ENCODE results near the gene STIM1.

The STIM1 gene

DNA sequence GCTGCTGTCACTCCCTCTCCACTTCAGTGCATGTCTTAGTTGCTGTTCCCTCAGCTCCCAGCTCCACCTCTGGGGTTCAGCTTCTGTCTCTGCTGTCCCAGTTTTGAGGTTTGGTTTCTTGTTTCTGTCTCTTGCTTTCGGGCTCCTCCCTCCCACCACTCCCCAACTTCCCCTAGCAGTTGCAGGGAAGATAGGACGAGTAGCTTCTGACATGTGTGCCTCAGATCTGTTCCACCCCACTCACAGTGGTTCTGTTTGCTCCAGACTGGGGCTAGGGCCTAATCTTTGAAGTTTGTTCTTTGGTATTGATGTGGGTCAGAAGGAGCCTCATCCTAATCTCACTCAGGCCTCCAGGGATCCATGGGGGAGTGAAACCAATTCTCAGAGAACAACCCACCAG lies 236.6 kb downstream of the STIM1 start:
- peaks cover 8% of the 10 kb centered on the region for H3K4me1 ChIP-seq (ENCODE audit: control insufficient read depth, insufficient read depth, low read length)
- no peak overlapping the region for H3K9ac ChIP-seq (ENCODE audit: low read length)
- no peak overlapping the region for H3K27ac ChIP-seq (ENCODE audit: low read depth, low read length)
- H3K27me3 ChIP-seq (ENCODE audit: control insufficient read depth, insufficient read depth, low read length), result no peaks in the 10 kb centered on the region
- H3K36me3 ChIP-seq (ENCODE audit: control insufficient read depth, insufficient read depth, low read length), result peaks cover 5% of the 10 kb centered on the region
- H3K4me3 ChIP-seq (ENCODE audit: low read length), result no peak overlapping the region

DNA sequence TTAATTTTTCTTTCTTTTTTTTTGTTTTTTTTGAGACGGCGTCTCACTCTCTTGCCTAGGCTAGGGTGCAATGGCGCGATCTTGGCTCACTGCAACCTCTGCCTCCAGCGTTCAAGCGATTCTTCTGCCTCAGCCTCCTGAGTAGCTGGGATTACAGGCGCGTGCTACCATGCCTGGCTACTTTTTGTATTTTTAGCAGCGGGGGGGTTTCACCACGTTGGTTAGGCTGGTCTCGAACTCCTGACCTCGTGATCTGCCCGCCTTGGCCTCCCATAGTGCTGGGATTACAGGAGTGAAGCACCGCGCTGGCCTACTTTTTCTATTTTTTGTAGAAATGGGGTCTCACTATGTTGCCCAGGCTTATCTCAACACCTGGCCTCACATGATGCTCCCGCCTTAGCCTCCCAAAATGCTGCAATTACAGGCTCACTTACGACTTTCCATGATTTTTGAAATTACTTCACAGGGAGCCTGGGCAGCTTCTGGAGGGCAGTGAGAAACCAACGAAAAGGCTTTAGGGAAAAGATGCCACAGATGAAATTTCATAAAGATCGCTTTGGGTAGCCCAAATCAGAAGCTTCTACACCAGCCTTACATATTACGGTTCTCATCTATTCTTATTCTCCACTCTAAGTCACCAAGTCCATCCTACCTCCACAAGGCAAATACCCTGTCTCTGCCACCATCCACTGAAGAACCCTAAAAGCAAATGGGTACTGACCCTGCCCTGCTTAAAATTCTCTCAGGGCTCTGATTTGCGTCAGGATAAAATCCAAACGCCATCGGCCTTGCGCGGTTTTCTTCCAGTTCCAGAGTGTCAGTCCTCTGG lies 238.3 kb downstream of the STIM1 start:
- H3K4me1 ChIP-seq (ENCODE audit: control insufficient read depth, insufficient read depth, low read length), result peaks cover 8% of the 10 kb centered on the region
- H3K9ac ChIP-seq (ENCODE audit: low read length), result peak overlapping the region; percentile 66
- no peaks in the 10 kb centered on the region for H3K27me3 ChIP-seq (ENCODE audit: control insufficient read depth, insufficient read depth, low read length)
- H3K27ac ChIP-seq (ENCODE audit: low read depth, low read length), result peak overlapping the region; percentile 86
- peak overlapping the region; percentile 85 for H3K4me3 ChIP-seq (ENCODE audit: low read length)
- H3K36me3 ChIP-seq (ENCODE audit: control insufficient read depth, insufficient read depth, low read length), result peaks cover 2% of the 10 kb centered on the region

DNA sequence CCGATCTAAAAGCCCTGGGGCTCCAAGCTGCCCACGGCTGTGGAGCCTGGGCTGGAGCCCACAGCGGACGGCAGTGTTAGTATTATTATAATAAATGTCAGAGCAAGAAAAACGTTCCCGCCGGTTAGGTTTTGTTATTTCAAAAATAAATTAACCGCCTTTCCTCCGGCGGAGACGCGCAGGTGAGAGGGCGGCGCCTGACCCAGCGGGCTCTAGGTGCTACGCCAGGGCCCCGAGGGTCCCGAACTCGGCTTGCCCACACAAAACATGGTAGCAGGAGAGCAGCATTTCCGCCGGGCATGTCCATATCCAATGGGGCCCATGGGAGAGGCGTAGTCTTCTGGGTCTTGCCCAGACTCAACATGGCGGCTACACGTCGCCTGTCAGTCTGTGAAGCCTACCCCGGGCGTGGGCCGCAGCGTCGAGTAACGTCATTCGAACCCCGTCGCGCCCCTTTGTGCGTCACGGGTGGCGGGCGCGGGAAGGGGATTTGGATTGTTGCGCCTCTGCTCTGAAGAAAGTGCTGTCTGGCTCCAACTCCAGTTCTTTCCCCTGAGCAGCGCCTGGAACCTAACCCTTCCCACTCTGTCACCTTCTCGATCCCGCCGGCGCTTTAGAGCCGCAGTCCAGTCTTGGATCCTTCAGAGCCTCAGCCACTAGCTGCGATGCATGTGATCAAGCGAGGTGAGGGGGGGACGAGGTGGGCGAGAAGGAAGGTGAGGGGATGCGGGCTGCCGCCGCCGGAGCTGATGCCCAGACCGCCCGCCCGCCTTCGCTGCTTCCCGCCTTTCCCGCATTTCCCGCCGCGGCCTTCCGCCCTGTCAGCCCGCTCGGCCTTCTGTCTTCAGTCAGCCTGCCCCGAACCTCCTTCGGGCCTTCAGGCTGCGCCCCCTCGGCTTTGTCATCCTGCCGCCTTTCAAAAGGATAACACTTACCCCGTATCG lies 239.2 kb downstream of the STIM1 start, which contains the start of gene RRM1:
TSS of gene RRM1 (plus strand) at position 452 of the 944 bp plus-strand sequence. CDS start at position 666, 214 bp downstream.
- Histone ChIP-seq H3K36me3 (ENCODE audit: control insufficient read depth, insufficient read depth, low read length) (peaks cover 2% of the 10 kb centered on the region), H3K27ac (ENCODE audit: low read depth, low read length) (peak within 1 kb of the TSS; percentile 86), H3K9ac (ENCODE audit: low read length) (peak within 1 kb of the TSS; percentile 66), H3K4me1 (ENCODE audit: control insufficient read depth, insufficient read depth, low read length) (peaks cover 8% of the 10 kb centered on the region), H3K27me3 (ENCODE audit: control insufficient read depth, insufficient read depth, low read length) (no peaks in the 10 kb centered on the region), H3K4me3 (ENCODE audit: low read length) (peak within 1 kb of the TSS; percentile 85)

DNA sequence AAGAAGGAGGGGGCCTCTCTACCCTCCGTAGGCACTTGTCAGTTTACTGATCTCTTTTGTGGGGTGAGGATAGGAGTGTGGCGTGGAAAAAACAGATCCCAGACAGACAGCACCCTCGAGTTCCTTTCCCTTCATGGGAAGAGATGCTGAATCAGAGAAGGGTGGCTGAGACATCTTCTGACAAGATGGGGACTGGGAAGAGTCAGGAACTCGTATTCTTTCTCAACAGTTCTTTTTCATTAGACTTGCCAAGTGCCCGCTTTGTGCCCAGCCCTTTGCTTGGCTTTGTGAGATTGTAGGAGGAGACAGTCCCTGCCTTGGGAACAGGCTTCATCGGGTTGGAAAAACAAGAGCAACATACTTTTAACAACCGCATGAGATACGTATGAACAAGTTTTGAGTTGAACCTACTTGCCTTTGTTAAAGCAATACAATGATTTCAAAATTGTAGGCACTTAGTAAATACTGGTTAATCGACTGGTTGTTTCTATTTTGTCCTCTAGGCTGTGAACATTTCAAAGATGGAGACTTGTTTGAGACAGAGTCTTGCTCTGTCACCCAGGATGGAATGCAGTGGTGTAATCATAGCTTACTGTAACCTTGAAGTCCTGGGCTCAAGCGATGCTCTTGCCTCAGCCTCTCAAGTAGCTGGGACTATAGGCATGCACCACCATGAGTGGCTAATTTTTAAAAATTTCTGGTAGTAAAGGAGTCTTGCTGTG lies 240.2 kb downstream of the STIM1 start:
- Histone ChIP-seq H3K9ac (ENCODE audit: low read length) (peak overlapping the region; percentile 66), H3K4me3 (ENCODE audit: low read length) (peak overlapping the region; percentile 85)

DNA sequence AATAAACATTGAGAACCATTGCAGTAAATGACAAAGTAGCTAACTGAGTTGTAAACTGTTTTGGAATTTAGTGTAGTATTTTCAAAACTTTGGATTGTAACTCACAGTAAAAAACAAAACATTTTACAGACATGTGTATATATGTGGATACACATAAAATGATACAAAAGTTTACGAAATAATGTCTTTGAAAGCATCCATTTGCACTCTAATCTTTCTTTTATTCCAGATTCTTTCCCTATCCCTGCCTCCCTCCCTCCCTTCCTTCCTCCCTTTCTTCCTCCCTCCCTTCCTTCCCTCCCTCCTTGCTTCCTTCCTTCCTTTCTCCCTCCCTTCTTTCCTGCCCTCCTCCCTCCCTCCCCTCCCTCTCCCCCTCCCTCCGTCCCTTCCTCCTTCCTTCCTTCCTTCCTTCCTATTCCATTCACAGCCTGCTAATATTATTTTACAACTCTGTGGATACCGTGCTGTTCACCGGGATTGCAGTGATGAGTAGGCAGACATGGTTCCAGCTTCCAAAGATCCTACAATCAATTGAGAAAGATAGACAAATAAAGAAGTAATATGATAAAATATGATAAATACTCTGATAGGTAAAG lies 242.7 kb downstream of the STIM1 start:
- H3K36me3 ChIP-seq (ENCODE audit: control insufficient read depth, insufficient read depth, low read length), result no peaks in the 10 kb centered on the region
- peaks cover 8% of the 10 kb centered on the region for H3K4me1 ChIP-seq (ENCODE audit: control insufficient read depth, insufficient read depth, low read length)
- no peak overlapping the region for H3K9ac ChIP-seq (ENCODE audit: low read length)
- no peak overlapping the region for H3K27ac ChIP-seq (ENCODE audit: low read depth, low read length)
- no peak overlapping the region for H3K4me3 ChIP-seq (ENCODE audit: low read length)
- H3K27me3 ChIP-seq (ENCODE audit: control insufficient read depth, insufficient read depth, low read length), result no peaks in the 10 kb centered on the region

More for the DNA sequence above, 240.2 kb downstream of the STIM1 start:
- no peaks in the 10 kb centered on the region for H3K27me3 ChIP-seq (ENCODE audit: control insufficient read depth, insufficient read depth, low read length)
- H3K27ac ChIP-seq (ENCODE audit: low read depth, low read length), result peak overlapping the region; percentile 86
- H3K36me3 ChIP-seq (ENCODE audit: control insufficient read depth, insufficient read depth, low read length), result peaks cover 2% of the 10 kb centered on the region
- H3K4me1 ChIP-seq (ENCODE audit: control insufficient read depth, insufficient read depth, low read length), result peaks cover 8% of the 10 kb centered on the region

DNA sequence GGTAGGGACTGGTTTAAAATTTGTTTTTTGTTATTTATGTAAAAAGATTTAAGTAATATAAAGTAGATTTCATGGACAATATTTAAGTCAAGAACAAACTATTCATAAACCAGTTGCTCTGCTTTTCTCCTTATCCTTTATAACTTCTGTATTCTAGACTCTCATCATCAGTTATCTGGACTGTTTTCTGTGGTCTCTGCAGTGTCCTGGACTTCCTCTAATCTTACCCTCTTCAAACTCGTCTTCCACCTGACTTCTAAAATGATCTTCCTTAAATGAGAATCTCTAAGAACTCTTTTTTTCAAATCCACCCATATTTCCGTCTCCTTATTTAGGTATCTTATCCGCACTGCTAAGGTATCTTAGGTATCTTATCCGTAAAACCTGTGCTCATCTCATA lies 247.2 kb downstream of the STIM1 start:
- Histone ChIP-seq H3K4me1 (ENCODE audit: control insufficient read depth, insufficient read depth, low read length) (no peaks in the 10 kb centered on the region), H3K4me3 (ENCODE audit: low read length) (no peak overlapping the region), H3K9ac (ENCODE audit: low read length) (no peak overlapping the region), H3K27ac (ENCODE audit: low read depth, low read length) (no peak overlapping the region), H3K36me3 (ENCODE audit: control insufficient read depth, insufficient read depth, low read length) (no peaks in the 10 kb centered on the region), H3K27me3 (ENCODE audit: control insufficient read depth, insufficient read depth, low read length) (no peaks in the 10 kb centered on the region)

DNA sequence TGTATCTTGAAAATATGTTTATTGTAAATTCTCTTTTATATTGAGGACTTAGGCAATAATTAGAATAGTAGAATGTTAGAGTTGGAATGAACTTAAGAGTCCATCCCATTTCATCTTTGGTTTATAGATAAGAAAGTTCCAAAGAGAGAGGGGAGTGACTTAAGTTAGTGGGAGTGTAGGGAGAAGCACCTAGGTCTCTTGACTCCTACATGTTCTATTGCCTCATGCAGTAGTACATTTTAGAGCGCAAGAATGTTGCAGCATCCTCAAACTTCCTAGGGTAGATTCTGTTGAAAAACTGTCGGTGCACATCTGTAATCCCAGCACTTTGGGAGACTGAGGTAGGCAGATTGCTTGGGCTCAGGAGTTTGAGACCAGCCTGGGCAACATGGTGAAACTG lies 247.8 kb downstream of the STIM1 start:
- H3K4me1 ChIP-seq (ENCODE audit: control insufficient read depth, insufficient read depth, low read length), result no peaks in the 10 kb centered on the region
- no peaks in the 10 kb centered on the region for H3K36me3 ChIP-seq (ENCODE audit: control insufficient read depth, insufficient read depth, low read length)
- H3K27me3 ChIP-seq (ENCODE audit: control insufficient read depth, insufficient read depth, low read length), result no peaks in the 10 kb centered on the region
- H3K27ac ChIP-seq (ENCODE audit: low read depth, low read length), result no peak overlapping the region
- no peak overlapping the region for H3K9ac ChIP-seq (ENCODE audit: low read length)
- no peak overlapping the region for H3K4me3 ChIP-seq (ENCODE audit: low read length)

DNA sequence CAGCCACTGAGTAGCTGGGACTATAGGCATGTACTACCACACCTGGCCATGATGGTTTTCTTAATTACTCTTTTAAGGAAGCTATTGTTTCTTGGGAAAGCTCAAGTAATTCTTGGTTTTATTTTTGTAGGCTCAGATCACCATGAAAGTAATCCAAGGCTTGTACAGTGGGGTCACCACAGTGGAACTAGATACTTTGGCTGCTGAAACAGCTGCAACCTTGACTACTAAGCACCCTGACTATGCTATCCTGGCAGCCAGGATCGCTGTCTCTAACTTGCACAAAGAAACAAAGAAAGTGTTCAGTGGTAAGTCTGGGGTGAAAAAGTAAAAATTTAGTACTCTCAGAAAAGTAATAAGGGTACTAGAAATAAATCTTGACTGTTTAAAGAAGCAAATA lies 250.5 kb downstream of the STIM1 start:
- Histone ChIP-seq H3K27me3 (ENCODE audit: control insufficient read depth, insufficient read depth, low read length) (no peaks in the 10 kb centered on the region), H3K4me3 (ENCODE audit: low read length) (no peak overlapping the region), H3K9ac (ENCODE audit: low read length) (no peak overlapping the region), H3K4me1 (ENCODE audit: control insufficient read depth, insufficient read depth, low read length) (no peaks in the 10 kb centered on the region), H3K27ac (ENCODE audit: low read depth, low read length) (no peak overlapping the region), H3K36me3 (ENCODE audit: control insufficient read depth, insufficient read depth, low read length) (no peaks in the 10 kb centered on the region)

DNA sequence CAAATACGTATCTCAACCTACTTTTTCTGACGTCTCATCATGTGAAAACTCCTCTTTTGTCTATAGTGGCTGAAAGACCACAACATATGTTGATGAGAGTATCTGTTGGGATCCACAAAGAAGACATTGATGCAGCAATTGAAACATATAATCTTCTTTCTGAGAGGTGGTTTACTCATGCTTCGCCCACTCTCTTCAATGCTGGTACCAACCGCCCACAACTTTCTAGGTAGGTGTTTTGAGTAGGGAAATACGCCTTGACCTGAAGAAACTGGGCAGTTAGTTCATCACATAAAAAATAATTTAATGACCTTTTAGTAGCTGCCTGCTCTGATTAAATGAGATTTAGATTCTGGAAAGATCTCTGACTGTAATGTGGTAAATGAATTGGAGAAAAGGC lies 256.4 kb downstream of the STIM1 start:
- H3K4me1 ChIP-seq (ENCODE audit: control insufficient read depth, insufficient read depth, low read length), result no peaks in the 10 kb centered on the region
- no peak overlapping the region for H3K27ac ChIP-seq (ENCODE audit: low read depth, low read length)
- H3K9ac ChIP-seq (ENCODE audit: low read length), result no peak overlapping the region
- no peaks in the 10 kb centered on the region for H3K27me3 ChIP-seq (ENCODE audit: control insufficient read depth, insufficient read depth, low read length)
- H3K4me3 ChIP-seq (ENCODE audit: low read length), result no peak overlapping the region
- H3K36me3 ChIP-seq (ENCODE audit: control insufficient read depth, insufficient read depth, low read length), result peaks cover 4% of the 10 kb centered on the region

DNA sequence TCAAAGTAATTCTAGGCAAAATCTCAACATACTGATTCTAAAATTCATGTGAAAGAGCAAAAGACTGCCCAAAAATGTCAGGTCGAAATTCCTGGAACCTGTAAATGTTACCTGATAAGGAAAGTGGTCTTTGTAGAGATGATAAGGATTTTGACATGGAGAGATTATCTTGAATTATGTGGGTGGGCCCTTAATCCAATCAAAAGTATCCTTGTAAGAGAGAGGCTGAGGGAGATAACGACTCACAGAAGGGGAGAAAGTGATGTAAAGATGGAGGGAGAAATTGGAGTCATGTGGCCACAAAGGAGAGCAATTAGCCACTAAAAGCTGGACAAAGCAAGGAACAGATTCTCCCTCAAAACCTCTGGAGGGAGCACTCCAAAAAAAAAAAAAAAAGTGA lies 259.7 kb downstream of the STIM1 start:
- Histone ChIP-seq H3K36me3 (ENCODE audit: control insufficient read depth, insufficient read depth, low read length) (peaks cover 4% of the 10 kb centered on the region), H3K27ac (ENCODE audit: low read depth, low read length) (no peak overlapping the region), H3K27me3 (ENCODE audit: control insufficient read depth, insufficient read depth, low read length) (no peaks in the 10 kb centered on the region), H3K4me3 (ENCODE audit: low read length) (no peak overlapping the region), H3K9ac (ENCODE audit: low read length) (no peak overlapping the region), H3K4me1 (ENCODE audit: control insufficient read depth, insufficient read depth, low read length) (no peaks in the 10 kb centered on the region)

DNA sequence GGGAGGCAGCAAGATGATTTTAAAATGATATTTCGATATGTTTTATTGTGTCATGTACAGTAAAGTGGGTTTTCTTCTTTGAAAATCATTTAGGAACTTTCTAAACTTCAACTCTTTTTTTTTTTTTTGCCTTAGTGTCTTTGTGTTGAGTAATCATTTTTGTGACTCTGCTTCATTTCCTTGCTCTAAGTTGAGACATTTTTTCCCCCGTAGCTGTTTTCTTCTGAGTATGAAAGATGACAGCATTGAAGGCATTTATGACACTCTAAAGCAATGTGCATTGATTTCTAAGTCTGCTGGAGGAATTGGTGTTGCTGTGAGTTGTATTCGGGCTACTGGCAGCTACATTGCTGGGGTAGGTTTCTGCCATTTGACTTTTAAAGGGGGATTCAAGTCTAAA lies 262.6 kb downstream of the STIM1 start:
- Histone ChIP-seq H3K27me3 (ENCODE audit: control insufficient read depth, insufficient read depth, low read length) (no peaks in the 10 kb centered on the region), H3K9ac (ENCODE audit: low read length) (no peak overlapping the region), H3K4me3 (ENCODE audit: low read length) (no peak overlapping the region), H3K4me1 (ENCODE audit: control insufficient read depth, insufficient read depth, low read length) (no peaks in the 10 kb centered on the region), H3K27ac (ENCODE audit: low read depth, low read length) (no peak overlapping the region), H3K36me3 (ENCODE audit: control insufficient read depth, insufficient read depth, low read length) (peaks cover 8% of the 10 kb centered on the region)

DNA sequence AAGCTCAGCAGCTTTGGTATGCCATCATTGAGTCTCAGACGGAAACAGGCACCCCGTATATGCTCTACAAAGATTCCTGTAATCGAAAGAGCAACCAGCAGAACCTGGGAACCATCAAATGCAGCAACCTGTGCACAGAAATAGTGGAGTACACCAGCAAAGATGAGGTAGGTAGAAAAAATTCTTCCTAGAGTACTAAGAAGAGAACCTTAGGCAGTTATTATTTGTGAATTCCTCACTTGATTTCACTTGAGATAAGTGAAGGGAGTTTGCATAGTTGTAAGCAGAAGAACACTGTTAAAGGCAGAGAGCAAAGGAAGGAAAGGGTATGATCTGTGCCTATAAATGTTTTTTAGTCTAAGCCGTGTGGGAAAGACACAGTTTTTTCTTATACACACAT lies 267.8 kb downstream of the STIM1 start:
- H3K36me3 ChIP-seq (ENCODE audit: control insufficient read depth, insufficient read depth, low read length), result peaks cover 22% of the 10 kb centered on the region

More for the DNA sequence above, 267.8 kb downstream of the STIM1 start:
- Histone ChIP-seq H3K9ac (ENCODE audit: low read length) (no peak overlapping the region), H3K27me3 (ENCODE audit: control insufficient read depth, insufficient read depth, low read length) (no peaks in the 10 kb centered on the region), H3K4me3 (ENCODE audit: low read length) (no peak overlapping the region), H3K4me1 (ENCODE audit: control insufficient read depth, insufficient read depth, low read length) (no peaks in the 10 kb centered on the region), H3K27ac (ENCODE audit: low read depth, low read length) (no peak overlapping the region)

All from rectal smooth muscle tissue (tissue), 1 donor.